Superior temporal gyrus (tissue), 1 donor: Measurements from ENCODE around the gene THOC6.
"Not testable (repeated sequence)": the region's sequence is repeated elsewhere in the genome, so short reads cannot be mapped to it uniquely, and the experiment has no call there.

Experiments used
- DNase-seq: peaks from one replicate; pipeline ENCODE4 v3.0.0-alpha.2; 2016; ENCODE audit errors: extremely low spot score

Gene THOC6

DNA sequence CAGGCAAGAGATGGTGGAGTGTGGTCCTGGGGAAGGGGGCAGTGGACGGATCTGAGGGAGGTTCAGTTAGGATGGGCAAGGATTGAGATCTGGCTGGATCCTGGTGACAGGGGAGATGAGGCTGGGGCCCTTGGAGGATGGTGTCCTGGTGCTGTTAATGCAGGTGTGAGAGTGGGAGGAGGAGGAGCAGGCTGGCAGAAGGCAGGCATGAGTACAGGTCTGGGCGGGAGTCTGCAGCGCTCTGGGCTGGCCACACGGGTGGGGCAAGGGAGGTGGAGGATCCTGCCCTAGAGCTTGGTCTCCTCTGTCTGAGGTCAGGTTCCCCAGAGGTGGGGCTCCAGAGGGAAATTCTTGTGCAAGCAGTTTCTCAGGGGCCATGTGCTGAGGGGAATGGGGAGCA lies 48.3 kb downstream of the THOC6 start:
- not testable (repeated sequence) for DNase-seq

- DNase-seq: not testable (repeated sequence)
These were observed 48.9 kb downstream of the THOC6 start for GRCh38 chr16:3072576-3073263.

DNA sequence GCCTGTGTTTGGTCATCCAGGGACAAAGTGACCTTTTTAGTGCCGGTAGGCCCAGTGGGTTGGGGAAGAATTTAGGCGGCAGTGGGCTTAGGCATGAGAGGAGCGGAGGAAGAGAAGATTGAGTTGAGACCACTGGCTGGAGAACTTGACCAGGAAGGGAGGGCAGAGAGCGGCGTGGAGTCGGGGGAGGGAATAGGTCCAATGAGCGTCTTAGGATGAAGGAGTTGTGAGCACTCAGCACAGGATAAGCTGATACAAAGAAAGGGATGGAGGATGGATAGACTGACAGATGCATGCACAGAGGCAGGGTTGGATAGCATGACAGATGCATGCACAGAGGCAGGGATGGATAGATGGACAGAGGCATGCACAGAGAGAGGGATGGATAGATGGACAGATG lies 49.6 kb downstream of the THOC6 start:
- no peak for DNase-seq

GRCh38 chr16:3074860-3075522 lies 51.2 kb downstream of the THOC6 start:
- DNase-seq: no peak

GRCh38 chr16:3075523-3075915 lies 51.7 kb downstream of the THOC6 start:
- no peak for DNase-seq

DNA sequence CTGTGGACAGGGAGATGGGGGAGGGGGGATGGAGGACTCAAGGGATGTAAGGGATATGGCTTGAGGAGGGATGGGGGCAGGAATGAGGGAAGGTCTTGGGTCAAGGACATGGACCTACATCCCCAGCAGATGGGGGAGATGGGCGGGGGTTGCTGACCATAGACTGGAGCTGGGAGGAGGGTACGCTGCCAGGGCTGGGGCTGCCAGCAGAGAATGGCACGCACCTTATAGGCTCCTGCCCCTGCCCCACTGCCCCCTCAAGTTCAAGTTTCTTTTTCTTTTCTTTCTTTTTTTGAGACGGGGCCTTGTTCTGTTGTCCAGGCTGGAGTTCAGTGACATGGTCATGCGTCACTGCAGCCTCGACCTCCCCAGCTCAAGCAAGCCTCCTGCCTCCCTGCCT lies 52.1 kb downstream of the THOC6 start:
- not testable (repeated sequence) for DNase-seq

DNA sequence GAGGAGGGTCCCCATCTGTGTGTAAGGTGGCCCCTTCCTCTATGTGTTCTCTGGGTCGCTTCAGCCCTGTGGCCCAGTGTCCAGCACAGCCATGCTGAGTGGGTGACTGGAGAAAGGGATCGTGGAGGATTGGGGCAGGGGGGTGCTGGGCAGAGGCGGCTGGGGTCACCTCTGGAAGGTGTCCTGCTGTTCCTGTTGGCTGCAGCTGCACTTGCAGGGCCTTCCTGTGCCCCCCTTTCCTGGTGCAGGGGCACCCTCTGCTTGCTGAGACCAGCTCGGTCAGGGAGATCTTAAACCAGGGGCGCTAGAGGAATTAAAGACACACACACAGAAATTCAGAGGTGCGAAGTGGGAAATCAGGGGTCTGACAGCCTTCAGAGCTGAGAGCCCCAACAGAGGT lies 52.7 kb downstream of the THOC6 start:
- DNase-seq: no peak
